Measurements from ENCODE around the gene ADGRG3. TPM values are rescaled to one million over a fixed set of nuclear protein-coding genes. Genes with fewer than 3 reads are reported as not detected.

Gene ADGRG3
- total and polyA plus RNA-seq, 2 donors from 2014 or later: 0.17 to 1.8 TPM

- FAIRE-seq: no peak
- no peaks in the 10 kb centered on the region for H3K27me3 ChIP-seq (ENCODE audit: control insufficient read depth, insufficient read depth, low read length)
- H3K36me3 ChIP-seq (ENCODE audit: control insufficient read depth in 2 of 3, insufficient read depth in 3 of 3, low read length in 3 of 3): peaks cover 0 to 59% (median 34%) of the 10 kb centered on the region in 3 donors
- no peak for DNase-seq
- no peak overlapping the region for H3K9ac ChIP-seq (ENCODE audit: low read length in 3 of 3)
- TF ChIP-seq CTCF (IDR thresholded peaks at IDR 0.05; ENCODE audit: borderline replicate concordance, extremely low read depth, insufficient read depth): no peak
- H3K4me3 ChIP-seq (ENCODE audit: low read length in 3 of 3): no peak overlapping the region
- H3K27ac ChIP-seq (ENCODE audit: low read depth in 2 of 2, low read length in 2 of 2): no peak overlapping the region
- peaks cover 0 to 10% (median 7%) of the 10 kb centered on the region in 3 donors for H3K4me1 ChIP-seq (ENCODE audit: control insufficient read depth in 2 of 3, insufficient read depth in 2 of 3, low read depth in 1 of 3, low read length in 3 of 3)
- intact Hi-C loops (cut with DNase I): no loop called here
- no peaks in the 10 kb centered on the region for H3K9me3 ChIP-seq (ENCODE audit: control insufficient read depth in 2 of 3, insufficient read depth in 1 of 3, low read length in 3 of 3)
These were observed 16.5 kb upstream of the ADGRG3 start for GRCh38 chr16:57651344-57652333.

- Histone ChIP-seq H3K27me3 (ENCODE audit: control insufficient read depth, insufficient read depth, low read length) (no peaks in the 10 kb centered on the region), H3K9me3 (ENCODE audit: control insufficient read depth in 2 of 3, insufficient read depth in 1 of 3, low read length in 3 of 3) (no peaks in the 10 kb centered on the region), H3K27ac (ENCODE audit: low read depth in 2 of 2, low read length in 2 of 2) (no peak overlapping the region), H3K4me3 (ENCODE audit: low read length in 3 of 3) (no peak overlapping the region), H3K4me1 (ENCODE audit: control insufficient read depth in 2 of 3, insufficient read depth in 2 of 3, low read depth in 1 of 3, low read length in 3 of 3) (peaks cover 0 to 2% (median 1%) of the 10 kb centered on the region in 3 donors), H3K36me3 (ENCODE audit: control insufficient read depth in 2 of 3, insufficient read depth in 3 of 3, low read length in 3 of 3) (peaks cover 0 to 55% (median 35%) of the 10 kb centered on the region in 3 donors), H3K9ac (ENCODE audit: low read length in 3 of 3) (no peak overlapping the region)
- FAIRE-seq (no peak), DNase-seq (no peak)
- intact Hi-C loops (cut with DNase I): no loop called here
- no peak for TF ChIP-seq CTCF (IDR thresholded peaks at IDR 0.05; ENCODE audit: borderline replicate concordance, extremely low read depth, insufficient read depth)
These were observed 15.2 kb upstream of the ADGRG3 start for GRCh38 chr16:57652695-57653471.

DNA sequence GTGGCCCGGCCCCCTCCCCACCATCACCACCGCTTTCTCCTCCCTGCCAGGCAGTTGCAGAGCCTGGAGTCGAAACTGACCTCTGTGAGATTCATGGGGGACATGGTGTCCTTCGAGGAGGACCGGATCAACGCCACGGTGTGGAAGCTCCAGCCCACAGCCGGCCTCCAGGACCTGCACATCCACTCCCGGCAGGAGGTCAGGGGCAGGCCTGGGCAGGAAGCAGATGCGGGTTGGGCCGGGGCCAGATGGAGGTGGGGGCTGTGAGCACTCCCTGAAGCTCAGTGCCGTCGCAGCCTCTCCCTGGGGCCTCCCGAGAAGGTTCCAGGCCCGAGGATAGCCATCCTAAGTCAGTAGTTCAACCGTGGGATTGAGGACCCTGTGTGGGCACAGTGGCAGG, 14.2 kb upstream of the ADGRG3 start:
- H3K4me3 ChIP-seq (ENCODE audit: low read length in 3 of 3): no peak overlapping the region
- H3K27me3 ChIP-seq (ENCODE audit: control insufficient read depth, insufficient read depth, low read length): no peaks in the 10 kb centered on the region
- DNase-seq: peak in 1 of 5 donors; percentile 58
- H3K27ac ChIP-seq (ENCODE audit: low read depth in 2 of 2, low read length in 2 of 2): no peak overlapping the region
- peaks cover 0 to 2% (median 0%) of the 10 kb centered on the region in 3 donors for H3K4me1 ChIP-seq (ENCODE audit: control insufficient read depth in 2 of 3, insufficient read depth in 2 of 3, low read depth in 1 of 3, low read length in 3 of 3)
- TF ChIP-seq CTCF (IDR thresholded peaks at IDR 0.05; ENCODE audit: borderline replicate concordance, extremely low read depth, insufficient read depth): no peak
- H3K9me3 ChIP-seq (ENCODE audit: control insufficient read depth in 2 of 3, insufficient read depth in 1 of 3, low read length in 3 of 3): no peaks in the 10 kb centered on the region
- intact Hi-C loops (cut with DNase I): no loop called here
- no peak overlapping the region for H3K9ac ChIP-seq (ENCODE audit: low read length in 3 of 3)
- peaks cover 0 to 60% (median 44%) of the 10 kb centered on the region in 3 donors for H3K36me3 ChIP-seq (ENCODE audit: control insufficient read depth in 2 of 3, insufficient read depth in 3 of 3, low read length in 3 of 3)
- no peak for FAIRE-seq

Measured in kidney (tissue), 14 donors.